Aorta (tissue), 5 donors: ENCODE measurements around the gene RAB4B. TPM values are rescaled to one million over a fixed set of nuclear protein-coding genes. Genes with fewer than 3 reads are reported as not detected.

Source experiments
- ATAC-seq: fragments of 200-7000 bp; cut with Tn5 transposase; one replicate; pipeline ENCODE4 v1.9.1; 2022; ENCODE audit warnings: moderate library complexity; ENCODE audit not compliant: low FRiP score
- DNase-seq, 2 donors: peaks; one replicate each; pipeline ENCODE4 v3.0.0-alpha.2; 2020
- H3K27ac ChIP-seq, 2 donors: one replicate each; pipeline ENCODE4 v1.5.1; 2013; ENCODE audit warnings: low read length in 2 of 2, mild to moderate bottlenecking in 2 of 2, moderate library complexity in 2 of 2, control low read depth in 1 of 2, inconsistent platforms in 1 of 2, low read depth in 1 of 2
- H3K27me3 ChIP-seq, 2 donors: one replicate each; pipeline ENCODE4 v1.6.1; 2013; ENCODE audit warnings: control low read depth in 1 of 2, low read length in 1 of 2, mild to moderate bottlenecking in 1 of 2, moderate library complexity in 1 of 2; ENCODE audit not compliant: insufficient read depth in 2 of 2, control insufficient read depth in 1 of 2
- H3K36me3 ChIP-seq, 2 donors: one replicate each; pipeline ENCODE4 v1.6.1; 2013; ENCODE audit warnings: control low read depth in 1 of 2, low read length in 1 of 2, mild to moderate bottlenecking in 1 of 2; ENCODE audit not compliant: insufficient read depth in 2 of 2, control insufficient read depth in 1 of 2
- H3K4me1 ChIP-seq, 2 donors: one replicate each; pipeline ENCODE4 v1.6.1; 2013; ENCODE audit warnings: low read length in 2 of 2, control low read depth in 1 of 2, mild to moderate bottlenecking in 1 of 2, moderate library complexity in 1 of 2; ENCODE audit not compliant: insufficient read depth in 2 of 2, control insufficient read depth in 1 of 2
- H3K4me3 ChIP-seq, 2 donors: one replicate each; pipeline ENCODE4 v1.5.1; 2013; ENCODE audit warnings: low read length in 2 of 2, control low read depth in 1 of 2, mild to moderate bottlenecking in 1 of 2
- H3K9me3 ChIP-seq: one replicate; pipeline ENCODE4 v1.6.1; 2013; ENCODE audit warnings: mild to moderate bottlenecking, low read length; ENCODE audit not compliant: control insufficient read depth
- WGBS, 2 donors: extraction: QIAGEN DNeasy Blood & Tissue Kit; methylation state at CpG; one replicate each; pipeline ENCODE4 v1.1.7; 2013; 5-methylcytosine and 5-hydroxymethylcytosine counted together
- intact Hi-C, 2 donors: fragments of 100-400 bp; cut with DNase I; formaldehyde crosslinking; loops; one replicate each; pipeline versions ENCODE4 v1.14.2 to v1.15.0; 2022
- polyA plus RNA-seq, 2 donors: library from polyadenylated mRNA; stranded (reverse); fragments of 200-250 nt; gene quantifications; one replicate each; pipeline ENCODE4 v1.2.3, GENCODE V29; 2013
- total RNA-seq, 2 donors: library from RNA; stranded (reverse); fragmentation: NEBNext Ultra II Directional; extraction: Animal tissue kit (Norgen Biotek cat#: 25700); gene quantifications; one replicate each; pipeline ENCODE4 v1.2.1, GENCODE V29; 2021
- donor health status: healthy with polysubstance abuse.
- donor health status: Bipolar disorder and iron deficiency.
- donor health status: DM: no; HTN: no; CAD: no.
- donor health status: DM: no; HTN: no; CAD: no.
- donor health status: DM: yes; HTN: yes; CAD: no.

RAB4B gene
- total and polyA plus RNA-seq, 4 donors, result 19.3 to 67.2 (median 30.7) TPM

DNA sequence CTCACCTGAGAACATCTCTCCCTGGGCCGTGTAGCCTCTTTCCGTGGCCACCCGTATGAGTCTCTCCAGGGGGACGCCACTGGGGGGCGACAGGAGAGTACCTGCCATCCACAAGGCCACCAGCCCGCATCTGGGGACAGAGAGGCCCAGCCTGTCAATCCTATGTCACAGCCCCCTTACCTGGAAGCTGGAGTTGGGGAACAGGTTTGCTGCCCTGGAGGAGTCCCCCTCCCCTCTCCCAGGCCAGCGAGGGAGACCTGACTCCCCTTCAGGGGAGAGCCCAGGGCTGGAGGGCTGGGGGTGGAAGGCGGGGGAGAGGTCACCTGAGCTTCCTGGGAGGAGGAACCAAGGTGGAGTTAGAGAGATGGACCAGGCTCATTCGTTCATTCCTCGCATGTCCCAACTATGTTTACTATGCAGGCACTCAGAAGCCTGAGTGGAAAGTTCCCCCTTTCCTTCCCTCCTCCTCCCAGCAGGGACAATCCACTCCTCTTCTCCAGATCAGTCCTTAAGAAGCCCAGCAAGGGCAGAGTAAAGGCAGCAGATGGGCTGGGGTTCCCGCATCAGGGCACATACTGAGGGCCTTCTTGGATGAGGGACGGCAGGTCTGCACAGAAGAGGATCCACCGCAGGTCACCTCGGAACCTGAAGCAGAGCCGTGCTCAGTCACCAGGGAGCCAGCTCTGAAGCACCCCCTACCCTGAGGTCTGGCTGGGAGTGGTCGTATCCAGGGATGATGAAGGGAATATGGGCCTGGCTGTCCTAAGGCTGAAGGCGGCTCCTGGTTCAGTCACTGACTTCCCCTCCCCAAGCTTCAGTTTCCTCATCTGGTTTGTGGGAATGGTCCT is 33.3 kb upstream of the RAB4B start:
- H3K4me1 ChIP-seq, result no peaks in the 10 kb centered on the region

GRCh38 chr19:40745402-40745780 is 32.7 kb upstream of the RAB4B start:
- intact Hi-C loops, result no loop called here
- DNase-seq, result no peak
- 76 to 77% methylated on average over 7 of the region's 7 CpGs for WGBS, 2 donors

More for the DNA sequence above, 33.3 kb upstream of the RAB4B start:
- no peak overlapping the region for H3K4me3 ChIP-seq
- ATAC-seq (no peak), DNase-seq (no peak)
- H3K27me3 ChIP-seq, result no peaks in the 10 kb centered on the region
- peak overlapping the region in 1 of 2 donors; percentile 6 for H3K27ac ChIP-seq
- H3K36me3 ChIP-seq, result no peaks in the 10 kb centered on the region
- H3K9me3 ChIP-seq, result no peaks in the 10 kb centered on the region
- WGBS, 2 donors, result 65 to 73% methylated on average over 17 of the region's 17 CpGs
- intact Hi-C loops, result no loop called here

GRCh38 chr19:40747536-40747935 is 30.5 kb upstream of the RAB4B start:
- no peak overlapping the region for H3K4me3 ChIP-seq
- DNase-seq (no peak), ATAC-seq (no peak)
- intact Hi-C loops, result no loop called here
- 94 to 97% methylated on average over 7 of the region's 7 CpGs for WGBS, 2 donors
- H3K4me1 ChIP-seq, result no peaks in the 10 kb centered on the region
- no peaks in the 10 kb centered on the region for H3K9me3 ChIP-seq
- no peaks in the 10 kb centered on the region for H3K27me3 ChIP-seq
- H3K27ac ChIP-seq, result no peak overlapping the region
- H3K36me3 ChIP-seq, result no peaks in the 10 kb centered on the region

More at GRCh38 chr19:40745402-40745780, 32.7 kb upstream of the RAB4B start:
- H3K4me3 ChIP-seq, result no peak overlapping the region
- H3K27ac ChIP-seq, result peak overlapping the region in 1 of 2 donors; percentile 6
- H3K9me3 ChIP-seq, result no peaks in the 10 kb centered on the region
- no peak for ATAC-seq
- no peaks in the 10 kb centered on the region for H3K36me3 ChIP-seq
- H3K27me3 ChIP-seq, result no peaks in the 10 kb centered on the region
- H3K4me1 ChIP-seq, result no peaks in the 10 kb centered on the region

DNA sequence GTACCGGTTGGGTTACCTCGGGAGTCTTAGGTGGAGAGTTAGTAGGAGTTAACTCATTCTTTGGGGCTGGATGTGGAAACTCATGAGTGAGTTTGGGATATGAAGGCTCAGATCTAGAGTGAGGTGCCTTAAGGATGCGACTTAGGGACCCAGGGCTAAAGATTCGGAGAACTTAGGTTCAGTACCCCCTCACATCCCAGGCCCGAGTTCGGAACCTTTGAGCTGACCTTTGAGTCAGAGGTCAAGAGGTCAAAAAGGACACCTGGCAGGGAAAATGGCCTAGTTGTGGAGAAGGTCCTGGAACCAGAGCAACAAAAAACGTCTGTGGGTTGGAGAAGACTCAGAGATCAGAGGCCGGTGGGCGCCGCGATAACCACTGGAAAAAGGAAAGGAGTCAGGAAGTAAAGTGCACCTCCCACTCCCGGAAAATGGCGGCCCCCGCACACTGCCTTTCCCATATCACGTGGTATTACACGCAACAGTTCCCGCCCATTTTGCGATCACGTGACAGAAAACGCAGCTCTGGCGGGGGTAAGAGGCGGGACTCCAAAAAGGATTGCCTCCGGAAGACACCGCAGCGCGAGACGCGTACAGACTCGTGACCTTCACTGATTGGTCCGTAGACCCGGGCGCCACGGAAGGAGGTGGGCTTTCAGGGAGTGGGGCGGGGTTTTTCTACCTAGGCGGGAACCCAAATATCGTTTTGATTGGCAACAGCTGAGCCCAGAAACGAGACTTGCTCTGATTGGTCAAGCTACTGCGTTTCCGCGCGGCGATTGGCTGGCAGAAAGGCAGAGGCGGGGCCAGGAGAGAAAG is 27.8 kb upstream of the RAB4B start, which contains the start of gene ACTMAP:
Gene ACTMAP (minus strand): TSS at position 420 of the 816 bp plus-strand sequence. CDS start 674 bp downstream, outside the sequence.
- intact Hi-C loops, result loop anchor here (2.0 to 5.0 kb wide), 5 partner anchors 27 to 59 kb away; partner anchors contain the start of genes EGLN2 (in 2 of the 2), COQ8B (in 1 of the 2), ITPKC (in 1 of the 2) and NUMBL (in 1 of the 2)
- Histone ChIP-seq H3K4me3 (peak within 1 kb of the TSS; percentile 79 to 95), H3K36me3 (no peaks in the 10 kb centered on the region), H3K27me3 (no peaks in the 10 kb centered on the region), H3K9me3 (no peaks in the 10 kb centered on the region), H3K27ac (peak within 1 kb of the TSS; percentile 62 to 82), H3K4me1 (no peaks in the 10 kb centered on the region)
- WGBS, 2 donors, result 0 to 1% methylated on average over 43 of the region's 43 CpGs
- peak; percentile 100 for DNase-seq
- ATAC-seq, result peak; percentile 97

GRCh38 chr19:40750874-40751537 is 27.0 kb upstream of the RAB4B start, which contains the start of gene SNRPA:
SNRPA (plus strand) TSS chr19:40751203; CDS start chr19:40751409, 206 bp downstream.
- Histone ChIP-seq H3K4me1 (no peaks in the 10 kb centered on the region), H3K9me3 (no peaks in the 10 kb centered on the region), H3K4me3 (peak within 1 kb of the TSS; percentile 79 to 95), H3K27me3 (no peaks in the 10 kb centered on the region), H3K27ac (peak within 1 kb of the TSS; percentile 62 to 82), H3K36me3 (no peaks in the 10 kb centered on the region)
- intact Hi-C loops, result loop anchor here (1.0 to 5.0 kb wide), 6 partner anchors 26 to 60 kb away; partner anchors contain the start of genes EGLN2 (in 2 of the 2), COQ8B (in 1 of the 2), ITPKC (in 1 of the 2) and NUMBL (in 1 of the 2)
- WGBS, 2 donors, result 1% methylated on average over 46 of the region's 46 CpGs
- DNase-seq (peak; percentile 98), ATAC-seq (peak; percentile 94)

DNA sequence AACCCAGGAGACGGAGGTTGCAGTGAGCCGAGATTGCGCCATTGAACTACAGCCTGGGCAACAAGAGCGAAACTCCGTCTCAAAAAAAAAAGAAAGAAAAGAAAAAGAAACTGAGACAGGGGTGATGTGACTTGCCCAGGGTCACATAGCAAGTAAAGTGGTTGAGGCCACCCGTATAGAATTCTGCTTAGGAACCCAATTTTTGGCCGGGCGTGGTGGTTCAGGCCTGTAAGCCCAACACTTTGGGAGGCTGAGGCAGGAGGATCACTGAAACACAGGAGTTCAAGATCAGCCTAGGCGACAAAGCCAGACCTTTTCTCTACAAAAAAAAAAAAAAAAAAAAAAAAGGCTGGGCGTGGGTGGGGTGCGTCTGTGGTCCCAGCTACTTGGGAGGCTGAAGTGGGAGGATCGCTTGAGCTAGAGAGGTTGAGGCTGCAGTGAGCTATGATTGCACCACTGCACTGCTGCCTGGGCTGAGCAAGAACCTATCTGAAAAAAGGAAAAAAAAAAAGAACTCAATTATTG is 25.7 kb upstream of the RAB4B start:
- Histone ChIP-seq H3K36me3 (peaks cover 0 to under 1% of the 10 kb centered on the region in 2 donors), H3K9me3 (no peaks in the 10 kb centered on the region), H3K27ac (no peak overlapping the region), H3K4me1 (no peaks in the 10 kb centered on the region), H3K4me3 (no peak overlapping the region), H3K27me3 (no peaks in the 10 kb centered on the region)
- intact Hi-C loops, result loop anchor here in 1 of 2 donors (5.0 kb wide), 1 partner anchor 45 kb away; the partner anchor contains the start of gene EGLN2
- DNase-seq, result no peak
- ATAC-seq, result no peak
- WGBS, 2 donors, result 79 to 83% methylated on average over 12 of the region's 12 CpGs

DNA sequence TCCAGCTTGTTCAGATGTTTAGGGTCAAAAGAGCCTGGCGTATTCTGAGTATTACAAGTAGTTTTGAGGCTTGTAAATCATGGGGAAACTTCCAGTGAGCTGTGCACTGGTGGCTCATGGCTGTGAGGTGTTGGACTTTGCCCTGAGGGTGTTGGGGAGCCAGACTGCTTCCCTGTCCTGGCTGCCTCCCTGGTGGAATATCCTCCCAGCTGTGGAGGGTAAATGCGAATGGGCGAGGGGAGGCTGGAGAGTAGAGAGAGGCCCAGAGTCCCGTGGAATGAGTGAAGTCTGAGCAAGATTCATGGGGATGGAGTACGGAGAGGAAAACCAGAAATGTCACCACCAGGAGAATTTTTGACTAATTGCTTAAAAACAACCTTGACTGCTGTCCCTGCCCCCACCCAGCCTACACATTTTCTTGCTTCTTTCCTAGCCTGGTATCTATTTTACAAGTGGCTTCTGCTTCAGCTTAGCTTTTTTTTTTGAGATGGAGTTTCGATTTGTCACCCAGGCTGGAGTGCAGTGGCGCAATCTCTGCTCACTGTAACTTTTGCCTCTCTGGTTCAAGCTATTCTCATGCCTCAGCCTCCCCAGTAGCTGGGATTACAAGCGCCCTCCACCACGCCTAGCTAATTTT is 23.3 kb upstream of the RAB4B start:
- H3K9me3 ChIP-seq, result no peaks in the 10 kb centered on the region
- no peaks in the 10 kb centered on the region for H3K4me1 ChIP-seq
- no peak overlapping the region for H3K27ac ChIP-seq
- peaks cover 4 to 9% of the 10 kb centered on the region in 2 donors for H3K36me3 ChIP-seq
- ATAC-seq (no peak), DNase-seq (no peak)
- WGBS, 2 donors, result 75 to 78% methylated on average over 9 of the region's 9 CpGs
- no peaks in the 10 kb centered on the region for H3K27me3 ChIP-seq
- H3K4me3 ChIP-seq, result no peak overlapping the region
- intact Hi-C loops, result loop anchor here in 1 of 2 donors (5.0 kb wide), 1 partner anchor 43 kb away; the partner anchor contains the start of gene EGLN2
